RWPE1 (cell line): Measurements from ENCODE around the gene DDX18.

Experiments used
- CTCF ChIA-PET: fragments of 350-600 bp; sonication (Branson Sonifier 250); formaldehyde crosslinking; extraction: SDS; loops from one replicate; lab custom pipeline; 2021; lab: Yijun Ruan, JAX
- POLR2A ChIA-PET: fragments of 400-600 bp; formaldehyde crosslinking; extraction: SDS; loops from one replicate; lab custom pipeline; 2020; ENCODE audit warnings: antibody characterized with exemption; ENCODE audit not compliant: low non-redundant PET; lab: Yijun Ruan, JAX
- DNase-seq: peaks from one replicate; pipeline ENCODE4 v3.0.0; 2012; ENCODE audit warnings: low spot score
- H3K27ac ChIP-seq: fragments of 450-650 bp; 2 replicates; pipeline ENCODE4 v1.5.1; 2017
- CTCF ChIP-seq: fragments of 450-650 bp; conservative IDR thresholded peaks from 2 replicates; pipeline ENCODE4 v1.5.1; 2017; ENCODE audit warnings: low read depth, mild to moderate bottlenecking

DDX18 gene

GRCh38 chr2:117832332-117832731 is 17.8 kb downstream of the DDX18 start:
- H3K27ac ChIP-seq, result no peak overlapping the region
- CTCF ChIA-PET, result no interaction called here
- TF ChIP-seq CTCF, result no peak
- no peak for DNase-seq
- POLR2A ChIA-PET, result no interaction called here

- ChIA-PET POLR2A (no interaction called here), CTCF (no interaction called here)
- peak; percentile 26 for DNase-seq
- no peak overlapping the region for H3K27ac ChIP-seq
- no peak for TF ChIP-seq CTCF
Observed at GRCh38 chr2:117832905-117833613, 18.6 kb downstream of the DDX18 start.

- no peak for DNase-seq
- TF ChIP-seq CTCF, result no peak
- no peak overlapping the region for H3K27ac ChIP-seq
- POLR2A ChIA-PET, result no interaction called here
- CTCF ChIA-PET, result no interaction called here
Observed at GRCh38 chr2:117833911-117834310, 19.4 kb downstream of the DDX18 start.

GRCh38 chr2:117834992-117835391 is 20.5 kb downstream of the DDX18 start:
- ChIA-PET POLR2A (no interaction called here), CTCF (no interaction called here)
- no peak overlapping the region for H3K27ac ChIP-seq
- no peak for DNase-seq
- no peak for TF ChIP-seq CTCF

GRCh38 chr2:117835990-117836760 is 21.7 kb downstream of the DDX18 start:
- CTCF ChIA-PET, result interaction anchor here (0.7 to 1.5 kb wide), 4 partner anchors 22 to 751 kb away, joined by 3 to 7 read pairs (median 5); partner anchors contain the start of gene DDX18
- POLR2A ChIA-PET, result no interaction called here
- peak; percentile 53 for DNase-seq
- peak; percentile 73 for TF ChIP-seq CTCF
- no peak overlapping the region for H3K27ac ChIP-seq

- ChIA-PET CTCF (interaction anchor here (1.0 kb wide), 1 partner anchor 158 kb away, joined by 3 read pairs; no protein-coding TSS in a partner anchor), POLR2A (no interaction called here)
- DNase-seq, result no peak
- H3K27ac ChIP-seq, result no peak overlapping the region
- TF ChIP-seq CTCF, result no peak
Observed at GRCh38 chr2:117845304-117845703, 30.8 kb downstream of the DDX18 start.
